OCI-LY7 (cell line): Measurements from ENCODE around the gene U2SURP. TPM values are rescaled to one million over a fixed set of nuclear protein-coding genes. Genes with fewer than 3 reads are reported as not detected.
"Not testable (repeated sequence)": the region's sequence is repeated elsewhere in the genome, so short reads cannot be mapped to it uniquely, and the experiment has no call there.

Experiments
- BruUV-seq: library from RNA; stranded (reverse); fragments of 400-500 nt; replicated peaks from 2 replicates; lab custom pipeline; 2021; lab: Mats Ljungman, UMichigan
- CTCF ChIA-PET: fragments of 300-600 bp; sonication (Branson Sonifier 250); formaldehyde crosslinking; loops from one replicate; lab custom pipeline; 2022; ENCODE audit warnings: antibody characterized with exemption; ENCODE audit not compliant: unreplicated experiment; lab: Charles Lee
- POLR2A ChIA-PET: fragments of 300-600 bp; sonication (Branson Sonifier 250); formaldehyde crosslinking; loops from one replicate; lab custom pipeline; 2022; ENCODE audit warnings: antibody characterized with exemption; lab: Charles Lee
- DNase-seq: peaks from one replicate; pipeline ENCODE4 v3.0.0-alpha.2; 2015; ENCODE audit warnings: low spot score
- H2AFZ ChIP-seq: fragments of 200-600 bp; sonication (generic), shearing (Covaris generic); 2 replicates; pipeline ENCODE4 v1.6.1; 2014; ENCODE audit warnings: mild to moderate bottlenecking, antibody characterized with exemption, low read length, moderate library complexity
- H3K27ac ChIP-seq: fragments of 200-600 bp; sonication (generic); 2 replicates; pipeline ENCODE4 v1.5.1; 2014; ENCODE audit warnings: mixed run types, low read depth, mild to moderate bottlenecking, moderate library complexity, low read length, inconsistent platforms; ENCODE audit not compliant: poor library complexity, severe bottlenecking
- H3K36me3 ChIP-seq: fragments of 200-600 bp; sonication (generic); 2 replicates; pipeline ENCODE4 v1.6.1; 2014; ENCODE audit warnings: mild to moderate bottlenecking, antibody characterized with exemption, low read length, moderate library complexity, mixed read lengths; ENCODE audit not compliant: insufficient read depth
- H3K4me1 ChIP-seq: fragments of 200-600 bp; sonication (generic); 2 replicates; pipeline ENCODE4 v1.5.1; 2014; ENCODE audit warnings: mild to moderate bottlenecking, low read length; ENCODE audit not compliant: insufficient read depth, poor library complexity, severe bottlenecking
- H3K4me2 ChIP-seq: fragments of 200-600 bp; sonication (generic); 2 replicates; pipeline ENCODE4 v1.6.1; 2014; ENCODE audit warnings: mild to moderate bottlenecking, low read length
- H3K4me3 ChIP-seq: fragments of 200-600 bp; sonication (generic); 2 replicates; pipeline ENCODE4 v1.5.1; 2014; ENCODE audit warnings: mild to moderate bottlenecking, low read depth, low read length; ENCODE audit not compliant: poor library complexity, severe bottlenecking
- H3K79me2 ChIP-seq: fragments of 200-600 bp; sonication (generic); 2 replicates; pipeline ENCODE4 v1.6.1; 2016; ENCODE audit warnings: low read depth, mild to moderate bottlenecking, low read length, moderate library complexity, mixed read lengths; ENCODE audit not compliant: insufficient read depth
- H3K9me2 ChIP-seq: fragments of 200-600 bp; sonication (generic); 2 replicates; pipeline ENCODE4 v1.6.1; 2016; ENCODE audit warnings: mild to moderate bottlenecking, low read length, mixed read lengths; ENCODE audit not compliant: insufficient read depth
- H3K9me3 ChIP-seq: fragments of 200-600 bp; sonication (generic); 2 replicates; pipeline ENCODE4 v1.6.1; 2014; ENCODE audit warnings: mild to moderate bottlenecking, mixed run types, low read length, mixed read lengths
- H4K20me1 ChIP-seq: fragments of 200-600 bp; sonication (generic); 2 replicates; pipeline ENCODE4 v1.6.1; 2014; ENCODE audit warnings: mild to moderate bottlenecking, antibody characterized with exemption, low read length, moderate library complexity, mixed read lengths; ENCODE audit not compliant: insufficient read depth
- EZH2phosphoT487 ChIP-seq: fragments of 200-600 bp; sonication (generic); IDR thresholded peaks from 2 replicates; pipeline ENCODE4 v1.6.1; 2018; ENCODE audit warnings: low read depth, borderline replicate concordance, mild to moderate bottlenecking, mixed run types, antibody characterized with exemption, low read length, moderate library complexity, mixed read lengths
- intact Hi-C: fragments of 100-400 bp; cut with micrococcal nuclease; formaldehyde crosslinking; loops from one replicate; pipeline ENCODE4 v1.10.0; 2022; ENCODE audit not compliant: unreplicated experiment
- total RNA-seq, 2 experiments: library from RNA; depleted of rRNA in 1 of 2; stranded (reverse); fragments of >200 nt in 1 of 2; shearing (Covaris generic) in 1 of 2; gene quantifications; 2 replicates each; pipeline ENCODE4 v1.2.3, GENCODE V29; 2014 to 2022
- TF ChIP-seq, protein P1 (sequence below): fragments of 200-600 bp; sonication (generic); conservative IDR thresholded peaks from 2 replicates; pipeline ENCODE4 v1.5.1; 2014; ENCODE audit warnings: mild to moderate bottlenecking, antibody characterized with exemption, low read length, moderate library complexity, mixed read lengths

U2SURP gene
- total RNA-seq, 2 experiments from 2014 or later, result 108 to 185 TPM

DNA sequence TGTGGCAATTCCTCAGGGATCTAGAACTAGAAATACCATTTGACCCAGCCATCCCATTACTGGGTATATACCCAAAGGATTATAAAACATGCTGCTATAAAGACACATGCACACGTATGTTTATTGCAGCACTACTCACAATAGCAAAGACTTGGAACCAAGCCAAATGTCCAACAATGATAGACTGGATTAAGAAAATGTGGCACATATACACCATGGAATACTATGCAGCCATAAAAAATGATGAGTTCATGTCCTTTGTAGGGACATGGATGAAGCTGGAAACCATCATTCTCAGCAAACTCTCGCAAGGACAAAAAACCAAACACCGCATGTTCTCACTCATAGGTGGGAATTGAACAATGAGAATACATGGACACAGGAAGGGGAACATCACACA, 12.5 kb upstream of the U2SURP start:
- DNase-seq, intact Hi-C loops, H3K4me1 ChIP-seq, H3K4me3 ChIP-seq, H3K4me2 ChIP-seq, H3K27ac ChIP-seq, BruUV-seq, H4K20me1 ChIP-seq, CTCF ChIA-PET, H3K36me3 ChIP-seq, H3K79me2 ChIP-seq, POLR2A ChIA-PET, H3K9me3 ChIP-seq, H2AFZ ChIP-seq, H3K9me2 ChIP-seq: not testable (repeated sequence)

DNA sequence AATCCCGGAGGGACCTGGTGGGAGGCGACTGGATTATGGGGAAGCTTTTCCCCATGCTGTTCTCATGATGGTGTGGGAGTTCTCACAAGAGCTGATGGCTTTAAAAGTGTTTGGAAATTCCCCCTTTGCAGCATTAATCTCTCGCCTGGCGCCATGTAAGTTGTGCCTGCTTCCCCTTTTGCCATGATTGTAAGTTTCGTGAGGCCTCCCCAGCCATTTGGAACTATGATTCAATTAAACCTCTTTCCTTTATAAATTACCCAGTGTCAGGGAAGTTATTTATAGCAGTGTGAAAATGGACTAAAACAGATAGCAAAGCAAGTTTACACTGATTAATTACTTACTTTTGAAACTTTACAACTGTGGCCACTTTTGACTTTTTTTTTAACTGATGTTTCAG, 10.6 kb upstream of the U2SURP start:
- no peak for DNase-seq
- intact Hi-C loops, result no loop called here
- Histone ChIP-seq H4K20me1 (no peaks in the 10 kb centered on the region), H3K9me2 (no peaks in the 10 kb centered on the region), H3K9me3 (no peaks in the 10 kb centered on the region), H3K36me3 (no peaks in the 10 kb centered on the region), H3K27ac (no peak overlapping the region), H3K4me1 (peaks cover 11% of the 10 kb centered on the region), H2AFZ (no peak overlapping the region), H3K4me3 (no peak overlapping the region), H3K4me2 (no peak overlapping the region), H3K79me2 (no peaks in the 10 kb centered on the region)
- BruUV-seq, result no TSS peak
- ChIA-PET POLR2A (interaction anchor here (0.6 to 1.1 kb wide), 2 partner anchors 11 to 14 kb away, joined by 3 read pairs; partner anchors contain the start of gene U2SURP), CTCF (no interaction called here)
- no peak for TF ChIP-seq EZH2phosphoT487
- TF ChIP-seq, protein P1, sequence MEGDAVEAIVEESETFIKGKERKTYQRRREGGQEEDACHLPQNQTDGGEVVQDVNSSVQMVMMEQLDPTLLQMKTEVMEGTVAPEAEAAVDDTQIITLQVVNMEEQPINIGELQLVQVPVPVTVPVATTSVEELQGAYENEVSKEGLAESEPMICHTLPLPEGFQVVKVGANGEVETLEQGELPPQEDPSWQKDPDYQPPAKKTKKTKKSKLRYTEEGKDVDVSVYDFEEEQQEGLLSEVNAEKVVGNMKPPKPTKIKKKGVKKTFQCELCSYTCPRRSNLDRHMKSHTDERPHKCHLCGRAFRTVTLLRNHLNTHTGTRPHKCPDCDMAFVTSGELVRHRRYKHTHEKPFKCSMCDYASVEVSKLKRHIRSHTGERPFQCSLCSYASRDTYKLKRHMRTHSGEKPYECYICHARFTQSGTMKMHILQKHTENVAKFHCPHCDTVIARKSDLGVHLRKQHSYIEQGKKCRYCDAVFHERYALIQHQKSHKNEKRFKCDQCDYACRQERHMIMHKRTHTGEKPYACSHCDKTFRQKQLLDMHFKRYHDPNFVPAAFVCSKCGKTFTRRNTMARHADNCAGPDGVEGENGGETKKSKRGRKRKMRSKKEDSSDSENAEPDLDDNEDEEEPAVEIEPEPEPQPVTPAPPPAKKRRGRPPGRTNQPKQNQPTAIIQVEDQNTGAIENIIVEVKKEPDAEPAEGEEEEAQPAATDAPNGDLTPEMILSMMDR, result no peak

DNA sequence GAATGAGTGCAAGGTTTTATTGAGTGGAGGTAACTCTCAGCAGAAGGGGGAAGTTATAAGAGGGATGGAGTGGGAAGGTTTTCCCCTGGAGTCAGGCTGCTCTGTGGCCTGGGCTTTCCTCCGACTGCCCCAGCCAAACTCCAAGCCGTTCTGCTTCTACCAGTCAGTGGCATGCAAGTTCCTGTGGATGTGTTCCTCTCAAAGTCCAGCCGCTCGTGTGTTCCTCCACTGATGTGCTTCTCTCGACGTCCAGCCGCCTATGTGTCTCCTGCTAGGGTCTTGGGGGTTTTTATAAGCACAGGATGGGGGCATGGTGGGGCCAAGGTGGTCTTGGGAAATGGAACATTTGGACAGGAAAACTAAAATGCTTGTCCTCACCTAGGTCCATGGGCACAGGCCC, 9.0 kb upstream of the U2SURP start:
- Histone ChIP-seq H3K9me2 (no peaks in the 10 kb centered on the region), H2AFZ (no peak overlapping the region), H3K9me3 (no peaks in the 10 kb centered on the region), H3K4me3 (no peak overlapping the region), H3K4me1 (peaks cover 11% of the 10 kb centered on the region), H4K20me1 (no peaks in the 10 kb centered on the region), H3K4me2 (no peak overlapping the region), H3K27ac (no peak overlapping the region), H3K36me3 (no peaks in the 10 kb centered on the region), H3K79me2 (no peaks in the 10 kb centered on the region)
- CTCF ChIA-PET, result interaction anchor here (1.6 kb wide), 1 partner anchor 164 kb away, joined by 6 read pairs; no protein-coding TSS in a partner anchor
- no peak for DNase-seq
- intact Hi-C loops, result no loop called here
- TF ChIP-seq EZH2phosphoT487, result no peak
- TF ChIP-seq, protein P1, result no peak
- no TSS peak for BruUV-seq
- POLR2A ChIA-PET, result no interaction called here
